Middle frontal gyrus (tissue), 1 donor: ENCODE results near the gene KATNB1.
"Not testable (repeated sequence)": the region's sequence is repeated elsewhere in the genome, so short reads cannot be mapped to it uniquely, and the experiment has no call there.

Experiments
- DNase-seq: peaks from one replicate; pipeline ENCODE4 v3.0.0-alpha.2; 2015; ENCODE audit warnings: low spot score; ENCODE audit errors: extremely low spot score

The KATNB1 gene

DNA sequence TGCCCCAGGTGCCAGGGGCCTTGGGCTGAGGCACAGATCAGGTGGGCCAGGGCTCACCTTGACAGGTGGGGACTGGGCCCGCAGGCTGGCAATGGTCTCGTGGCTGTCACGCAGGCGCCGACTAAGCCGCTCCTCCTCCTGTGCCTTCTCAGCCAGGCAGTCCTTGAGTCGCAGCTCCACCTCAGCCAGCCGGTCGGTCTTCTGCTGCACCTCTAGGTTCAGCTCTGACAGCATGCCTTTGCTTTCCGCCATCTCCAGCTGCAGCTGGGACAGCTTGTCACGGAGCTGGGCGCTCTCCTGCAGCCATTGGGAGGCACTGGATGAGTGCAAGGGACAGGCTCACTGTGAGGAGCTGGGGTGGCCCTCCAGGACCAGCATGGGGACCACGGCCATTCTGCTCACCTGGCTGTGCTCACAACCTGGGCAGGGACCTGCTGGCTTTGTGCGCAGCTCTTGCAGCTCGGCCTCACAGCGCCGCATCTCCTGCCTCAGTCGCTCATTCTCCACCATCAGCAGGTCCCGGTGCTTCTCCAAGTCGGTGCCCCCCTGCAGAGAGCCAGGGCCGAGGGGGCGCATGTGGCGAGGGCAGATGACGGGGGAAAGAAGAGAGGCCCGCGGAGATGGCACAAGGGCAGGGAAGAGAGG lies 35.7 kb downstream of the KATNB1 start:
- DNase-seq = no peak

DNA sequence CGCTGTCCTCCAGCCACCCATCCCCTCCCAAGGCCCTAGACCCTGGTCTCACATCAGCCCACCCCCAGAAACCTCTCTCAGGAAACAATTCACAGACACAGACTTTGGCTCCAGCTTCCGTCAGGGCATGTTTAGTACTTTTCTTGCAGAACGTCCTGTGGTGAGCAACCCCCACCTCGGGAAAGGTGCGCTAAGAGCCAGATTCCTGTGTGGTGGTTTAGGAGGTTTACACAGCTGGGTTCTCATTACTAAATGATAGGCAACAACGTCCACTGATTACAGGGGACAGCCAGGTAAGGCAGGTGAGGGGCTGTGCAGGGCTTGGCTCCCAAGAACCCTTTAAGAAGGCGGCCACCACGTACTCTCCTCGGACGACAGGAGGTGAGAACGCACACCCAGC lies 37.4 kb downstream of the KATNB1 start:
- DNase-seq = no peak

DNA sequence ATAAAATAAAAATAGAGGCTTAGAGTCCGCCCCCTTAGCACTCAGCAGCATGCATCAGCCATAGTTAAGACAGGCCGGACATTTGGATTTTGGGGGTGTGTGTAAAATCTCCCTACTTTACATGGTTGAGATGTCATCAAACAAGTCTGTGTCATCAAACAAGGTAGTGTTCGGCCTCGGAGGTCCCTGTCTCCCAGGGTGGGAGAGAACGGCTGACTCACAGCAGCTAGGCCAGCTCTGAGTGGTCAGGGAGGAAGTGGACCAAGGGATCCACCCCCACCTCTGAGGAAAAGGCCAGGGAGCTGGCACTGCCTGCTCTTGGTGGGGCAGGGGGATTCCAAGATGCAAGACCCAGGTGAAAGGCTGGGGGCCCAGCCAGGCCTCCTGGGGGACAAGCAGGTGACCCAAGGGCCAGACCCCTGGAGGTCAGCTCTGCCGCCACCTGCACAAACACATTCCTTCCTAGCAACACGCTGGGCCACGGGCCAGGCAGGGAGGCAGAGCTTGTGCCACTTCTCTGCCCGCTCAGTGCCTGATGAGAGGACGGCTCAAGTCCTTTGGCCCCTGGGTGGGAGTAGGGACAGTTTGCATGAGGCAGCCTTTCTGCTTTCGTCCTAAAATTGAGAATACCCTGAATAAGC lies 38.2 kb downstream of the KATNB1 start:
- no peak for DNase-seq

DNA sequence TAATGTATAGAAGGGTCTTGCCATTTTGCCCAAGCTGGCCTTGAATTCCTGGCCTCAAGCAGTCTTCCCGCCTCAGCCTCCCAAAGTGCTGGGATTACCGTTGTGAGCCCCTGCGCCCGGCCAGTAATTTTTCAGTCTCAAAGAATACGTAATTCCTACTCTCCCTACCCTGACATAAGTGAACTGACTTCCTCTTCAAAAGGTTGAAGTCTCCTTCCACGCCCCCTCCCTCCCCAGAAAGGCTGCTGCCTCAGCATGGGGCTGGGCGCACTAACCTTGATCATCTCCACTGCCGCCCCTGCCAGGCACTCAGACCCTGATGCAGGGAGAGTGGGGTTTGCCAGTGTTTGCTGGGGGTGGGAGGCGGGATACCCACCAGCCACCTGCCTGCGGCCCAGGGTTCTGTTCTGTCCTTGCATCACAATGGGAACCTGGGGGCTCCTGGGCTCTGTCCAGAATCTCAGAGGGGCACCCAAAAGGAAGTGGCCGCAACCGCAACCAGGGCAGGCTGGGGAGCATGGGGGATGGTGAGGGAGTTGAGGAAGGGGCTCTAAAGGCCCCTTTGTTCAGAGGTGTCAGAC lies 39.2 kb downstream of the KATNB1 start:
- DNase-seq = no peak

DNA sequence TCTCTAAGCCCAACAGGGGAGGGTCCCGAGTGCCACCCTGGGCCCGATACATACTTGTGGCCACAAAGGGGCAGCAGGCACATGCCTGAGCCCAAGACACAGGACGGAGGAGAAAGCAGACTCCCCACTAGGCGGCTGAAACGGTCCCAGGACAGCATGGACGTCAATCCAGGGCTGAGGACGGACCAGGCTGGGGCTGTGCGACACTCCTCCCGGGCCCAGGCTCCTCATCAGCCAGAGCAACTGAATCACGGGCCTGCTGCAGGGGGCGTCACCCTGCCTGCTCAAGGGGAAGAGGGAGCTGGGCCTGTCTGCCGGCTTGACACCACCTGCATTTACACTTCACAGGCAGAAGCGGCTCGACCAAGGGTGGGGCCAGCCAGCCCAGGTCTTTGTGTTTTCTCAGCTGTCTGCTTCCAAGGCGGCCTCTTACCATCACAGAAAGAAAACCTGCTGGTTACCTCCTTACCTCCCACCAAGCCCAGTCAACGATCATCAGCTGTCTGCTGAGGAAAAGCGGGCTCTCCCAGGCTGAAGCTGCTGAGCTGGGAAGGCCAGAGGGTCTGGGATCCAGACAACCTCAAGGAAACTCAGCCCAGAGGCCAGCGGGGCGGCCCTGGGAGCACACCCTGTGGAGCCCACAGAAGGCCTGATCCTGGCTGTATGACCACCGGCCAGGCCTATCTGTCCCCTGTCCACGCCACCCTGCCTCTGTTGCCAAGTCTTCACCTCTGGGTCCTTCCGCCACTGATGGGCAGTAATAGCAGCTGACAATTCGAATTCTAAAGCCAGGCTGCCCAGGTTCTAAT lies 40.3 kb downstream of the KATNB1 start:
- peak; percentile 21 for DNase-seq

DNA sequence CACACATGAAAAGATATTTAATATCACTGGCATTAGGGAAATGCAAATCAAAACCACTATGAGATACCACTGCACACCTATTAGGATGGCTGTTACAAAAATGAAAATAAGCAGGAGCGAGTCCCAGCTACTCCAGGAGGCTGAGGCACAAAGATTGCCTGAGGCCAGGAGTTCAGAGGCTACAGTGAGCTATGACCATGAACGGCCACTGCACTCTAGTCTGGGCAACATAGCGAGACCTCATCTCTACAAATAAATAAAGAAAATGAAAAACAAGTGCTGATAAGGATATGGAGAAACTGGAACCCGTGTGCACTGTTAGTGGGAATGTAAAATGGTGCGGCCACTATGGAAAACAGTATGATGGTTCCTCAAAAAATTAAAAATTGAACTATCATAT lies 43.1 kb downstream of the KATNB1 start:
- DNase-seq = no peak

DNA sequence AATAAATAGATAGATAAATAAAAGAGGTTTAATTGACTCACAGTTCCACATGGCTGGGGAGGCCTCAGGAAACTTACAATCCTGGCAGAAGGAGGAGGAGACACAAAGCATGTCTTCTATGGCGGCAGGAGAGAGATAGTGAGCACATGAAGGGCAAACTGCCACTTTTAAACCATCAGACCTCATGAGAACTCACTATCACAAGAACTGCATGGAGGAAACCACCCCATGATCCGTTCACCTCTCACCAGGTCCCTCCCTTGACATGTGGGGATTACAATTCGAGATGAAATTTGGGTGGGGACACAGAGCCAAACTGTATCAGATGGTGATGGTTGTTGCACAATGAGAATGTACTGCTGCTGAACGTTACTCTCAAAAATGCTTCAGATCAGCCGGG lies 44.3 kb downstream of the KATNB1 start:
- not testable (repeated sequence) for DNase-seq

DNA sequence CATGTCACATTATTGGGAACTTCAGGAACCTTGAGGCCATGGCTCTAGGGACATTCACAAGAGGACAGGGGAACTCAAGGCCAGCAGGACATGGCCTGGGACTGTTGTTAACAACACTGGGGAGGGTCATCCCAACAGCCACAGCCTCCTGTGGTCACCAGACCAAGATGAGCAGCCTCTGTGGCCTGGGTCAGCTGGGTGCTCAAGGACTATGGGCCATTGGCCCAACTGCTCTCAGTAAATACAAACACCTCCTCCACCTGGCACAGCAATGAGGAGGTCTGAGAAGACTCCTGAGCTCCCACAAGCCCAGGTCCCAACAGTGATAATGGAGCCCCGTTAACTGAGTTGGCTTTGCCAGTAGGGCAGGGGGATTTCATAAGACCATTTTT lies 45.8 kb downstream of the KATNB1 start:
- DNase-seq = no peak

DNA sequence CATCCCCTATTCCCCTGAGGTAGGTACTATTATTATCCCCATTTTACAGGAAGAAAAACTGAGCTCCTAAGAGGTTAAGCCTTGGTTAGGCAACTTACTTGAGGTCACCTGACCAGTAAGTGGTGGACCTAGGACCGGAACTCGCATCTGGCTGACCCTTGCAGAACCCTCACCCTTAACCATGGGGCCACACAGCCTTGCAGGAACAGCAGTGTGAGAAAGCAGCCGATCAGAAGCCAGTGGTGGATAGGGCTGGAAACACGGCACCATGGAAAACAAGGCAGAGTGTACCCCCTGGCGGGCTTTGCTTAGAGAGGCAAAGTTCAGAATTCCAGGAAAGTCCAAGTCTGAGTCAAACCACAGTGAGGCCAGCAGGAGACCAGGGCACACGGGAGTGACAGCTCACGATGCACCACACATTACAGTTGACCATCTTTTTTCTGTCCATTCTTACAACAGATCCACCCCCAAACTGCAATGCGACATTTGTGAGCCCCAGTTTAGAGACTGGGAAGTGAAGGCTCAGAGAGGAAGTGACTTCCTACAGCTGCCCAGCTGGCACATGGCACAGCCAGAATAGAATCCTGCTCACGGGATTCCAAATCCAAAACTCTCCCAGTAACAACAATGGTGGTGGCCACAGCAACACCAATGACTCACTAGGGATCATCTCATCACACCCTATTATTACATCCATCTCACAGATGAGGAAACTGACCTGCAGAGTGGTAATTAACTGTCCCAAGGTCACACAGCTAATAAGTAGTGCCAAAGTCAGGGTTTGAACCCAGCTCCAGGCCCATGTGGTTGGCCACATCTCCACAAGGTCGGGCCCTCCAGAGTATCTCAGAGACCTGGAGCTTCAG lies 46.4 kb downstream of the KATNB1 start:
- no peak for DNase-seq

DNA sequence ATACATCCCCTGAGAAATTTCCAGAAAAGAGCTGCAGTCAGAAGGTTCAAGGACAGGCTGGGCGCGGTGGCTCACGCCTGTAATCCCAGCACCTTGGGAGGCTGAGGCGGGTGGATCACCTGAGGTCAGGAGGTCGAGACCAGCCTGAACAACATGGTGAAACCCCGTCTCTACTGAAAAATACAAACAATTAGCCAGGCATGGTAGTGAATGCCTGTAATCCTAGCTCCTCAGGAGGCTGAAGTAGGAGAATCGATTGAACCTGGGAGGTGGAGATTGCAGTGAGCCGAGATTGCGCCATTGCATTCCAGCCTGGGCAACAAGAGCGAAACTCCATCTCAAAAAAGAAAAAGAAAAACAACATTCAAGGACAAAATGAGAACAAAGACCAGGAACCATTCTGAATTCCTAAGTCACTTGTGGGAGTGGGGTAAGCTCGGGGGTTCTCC lies 47.1 kb downstream of the KATNB1 start:
- DNase-seq = not testable (repeated sequence)

DNA sequence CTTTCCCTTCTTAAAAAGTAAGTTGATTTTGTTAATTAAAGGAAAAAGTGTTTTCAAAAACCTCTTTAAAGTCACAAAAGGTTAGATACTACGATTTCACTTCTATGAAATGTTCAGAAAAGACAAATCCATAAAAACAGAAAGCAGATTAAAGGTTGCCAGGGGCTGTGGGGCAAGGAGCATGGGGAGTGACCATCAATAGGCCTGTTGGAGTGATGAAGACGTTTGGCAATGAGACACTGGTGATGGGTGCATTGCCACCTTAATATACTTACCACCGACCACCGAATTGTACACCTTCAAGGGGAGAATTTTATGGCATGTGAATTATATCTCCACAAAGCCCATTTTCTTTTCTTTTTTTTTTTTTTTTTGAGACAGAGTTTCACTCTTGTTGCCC lies 47.5 kb downstream of the KATNB1 start:
- no peak for DNase-seq

DNA sequence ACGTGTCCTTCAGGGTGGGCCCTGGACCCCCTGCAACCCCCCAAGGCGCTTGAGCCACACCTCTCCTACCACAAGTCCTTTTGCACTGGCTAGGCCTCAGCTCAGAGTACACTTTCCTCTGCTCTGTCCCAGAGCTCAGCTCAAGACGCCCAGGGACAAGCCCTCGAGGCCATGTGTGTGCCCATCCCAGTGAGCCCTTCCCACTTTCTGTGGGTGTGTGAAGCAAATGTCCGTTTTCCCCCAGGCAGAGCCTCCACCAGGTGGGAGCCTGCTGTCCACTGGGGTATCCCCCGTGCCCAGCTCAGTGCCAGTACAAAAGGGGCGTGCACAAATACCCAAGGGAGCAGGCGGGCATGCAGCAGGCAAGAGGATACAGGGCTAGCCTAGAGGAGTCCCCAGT lies 48.3 kb downstream of the KATNB1 start:
- DNase-seq = no peak

DNA sequence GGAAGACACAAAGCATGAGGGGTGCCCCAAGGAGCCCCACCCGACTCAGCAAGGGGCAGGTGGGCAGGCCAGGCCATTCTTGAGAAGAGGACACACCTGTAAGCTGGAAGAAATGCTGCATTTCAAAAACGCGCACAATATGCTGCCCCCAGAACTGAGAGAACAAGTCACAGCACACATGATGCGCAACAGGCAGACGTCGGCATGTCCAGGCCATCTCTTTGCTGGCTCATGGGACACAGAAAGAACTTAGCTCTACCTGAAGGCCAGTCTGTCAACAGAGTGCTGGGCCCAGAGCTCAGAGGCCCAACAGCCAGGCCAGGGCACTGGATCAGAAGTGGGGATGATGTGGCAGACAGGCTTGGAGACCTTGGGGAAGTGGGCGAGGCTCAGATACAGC lies 48.8 kb downstream of the KATNB1 start:
- DNase-seq = no peak

DNA sequence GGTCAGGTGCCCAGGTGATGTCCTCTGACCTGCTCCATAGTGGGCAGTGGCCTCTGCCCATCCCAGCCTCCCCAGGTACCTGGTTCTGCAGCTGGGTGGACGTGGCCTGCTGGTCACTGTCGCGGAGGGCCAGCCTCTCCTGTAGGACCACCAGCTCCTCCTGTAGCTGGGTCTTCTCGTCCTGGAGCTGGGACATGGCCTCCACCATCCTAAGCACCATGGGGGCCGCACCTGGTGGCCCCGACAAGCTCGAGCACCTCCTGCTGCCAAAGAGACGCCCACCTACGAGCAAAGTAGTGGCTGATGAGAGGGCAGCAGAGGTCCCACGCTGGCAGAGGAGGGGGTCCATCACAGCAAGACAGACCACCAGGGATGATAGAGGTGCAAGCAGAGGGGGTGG lies 49.8 kb downstream of the KATNB1 start:
- DNase-seq = no peak

DNA sequence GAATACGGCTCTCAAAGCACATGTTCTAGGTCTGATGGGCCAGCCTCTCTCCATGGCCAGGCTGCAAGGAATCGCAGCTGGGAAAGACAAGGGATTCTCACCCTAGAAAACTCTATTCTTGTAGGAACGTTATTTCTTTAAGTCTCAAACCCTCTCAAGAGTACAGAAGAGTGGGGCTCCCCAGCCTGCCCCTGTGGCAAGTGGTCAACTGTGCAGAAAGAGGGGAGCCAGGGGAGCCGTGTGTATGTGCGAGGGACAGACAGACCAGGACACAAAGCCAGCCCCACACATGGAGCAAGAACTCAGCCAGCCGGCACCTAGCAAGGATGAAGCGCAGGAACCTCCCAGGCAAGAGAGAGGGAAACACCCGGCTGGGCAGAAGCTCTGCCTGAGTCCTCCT lies 50.4 kb downstream of the KATNB1 start:
- no peak for DNase-seq

DNA sequence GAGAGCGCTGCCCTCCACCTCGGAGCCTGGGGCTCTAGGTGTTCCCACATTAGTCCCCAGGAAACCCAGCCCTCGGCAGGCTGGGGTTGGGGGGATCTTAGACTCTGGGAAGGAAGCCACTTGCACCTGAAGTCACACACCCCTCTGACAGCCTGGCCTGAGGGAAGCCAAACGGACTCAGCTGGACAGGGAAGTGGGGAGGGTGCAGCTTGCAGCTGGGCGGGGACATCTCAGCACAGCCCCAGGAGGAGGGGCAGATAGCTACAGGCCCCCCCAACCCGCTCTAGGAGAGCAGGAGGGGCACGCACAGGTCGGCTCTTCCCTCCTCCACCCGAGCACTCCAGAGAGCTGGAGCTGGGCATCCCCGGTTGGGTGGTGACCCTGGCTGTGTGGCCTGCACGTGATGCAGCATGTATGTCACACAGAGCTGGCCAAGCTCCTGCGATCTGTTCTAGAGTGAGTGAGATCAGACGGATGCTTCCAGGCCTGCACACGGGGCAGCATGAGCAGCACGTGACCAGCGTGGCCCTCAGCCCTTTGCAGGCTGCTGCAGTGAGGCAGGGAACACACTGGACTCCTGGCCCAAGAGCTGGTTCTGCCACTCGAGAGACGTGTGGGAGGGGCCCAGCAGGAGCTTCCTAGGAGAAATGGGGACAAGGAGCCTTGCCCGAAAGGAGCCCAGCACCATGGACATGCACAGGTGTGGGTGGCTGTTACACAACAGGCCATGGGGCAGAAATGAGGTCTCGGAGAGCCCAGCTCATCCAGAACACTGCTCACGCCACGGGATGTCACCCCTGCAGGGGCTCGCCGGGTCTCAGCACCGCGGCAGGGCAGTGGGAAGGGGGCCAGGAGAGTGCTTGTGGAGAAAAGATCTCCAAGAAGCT lies 51.3 kb downstream of the KATNB1 start:
- peak; percentile 37 for DNase-seq

DNA sequence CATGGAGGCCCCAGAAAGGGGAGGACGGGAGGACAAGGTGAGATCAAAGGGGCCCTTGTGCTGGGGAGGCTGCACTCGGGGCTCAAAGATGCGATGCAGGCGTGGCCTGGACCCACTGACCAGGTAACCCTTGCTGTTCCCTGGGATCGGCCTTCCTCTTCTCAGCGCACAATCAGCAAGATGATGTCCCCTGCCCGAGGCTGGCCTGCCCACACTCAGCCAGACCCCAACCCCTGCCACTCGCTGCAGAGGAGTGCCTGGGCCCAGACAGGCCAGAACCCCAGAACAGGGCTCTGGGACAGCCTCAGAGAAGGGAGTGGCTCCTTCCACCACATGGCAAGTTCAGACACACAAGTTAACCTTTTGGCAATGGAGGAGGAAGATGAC lies 51.9 kb downstream of the KATNB1 start:
- DNase-seq = no peak

DNA sequence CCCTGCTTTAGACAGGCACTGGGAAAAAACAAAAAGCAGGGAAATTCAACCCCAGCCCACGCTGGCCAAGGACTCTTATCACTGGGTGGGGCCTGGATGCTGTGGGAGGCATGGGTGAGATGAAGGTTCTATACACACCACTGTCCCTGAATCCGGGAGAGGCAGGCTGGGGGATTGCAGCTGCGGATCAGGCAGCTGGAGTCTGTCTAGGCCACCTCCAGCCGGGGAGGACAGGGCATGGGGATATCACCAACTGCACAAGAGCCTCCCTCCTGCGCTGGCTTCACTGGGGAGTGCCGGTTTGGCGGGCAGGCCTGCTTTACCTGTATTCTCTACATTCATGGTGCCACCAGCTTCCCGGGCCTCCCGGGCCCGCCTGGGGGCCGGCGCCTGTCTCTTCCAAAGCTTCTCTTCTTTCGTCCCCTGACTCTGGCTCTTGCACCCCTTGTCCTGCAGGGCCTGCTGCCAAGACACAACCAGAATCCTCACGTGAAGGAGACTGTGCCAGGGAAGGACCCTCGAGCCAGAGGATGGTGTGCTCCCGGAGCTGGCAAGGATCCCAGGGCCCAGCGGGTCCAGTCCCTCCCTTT lies 52.8 kb downstream of the KATNB1 start:
- DNase-seq = no peak

DNA sequence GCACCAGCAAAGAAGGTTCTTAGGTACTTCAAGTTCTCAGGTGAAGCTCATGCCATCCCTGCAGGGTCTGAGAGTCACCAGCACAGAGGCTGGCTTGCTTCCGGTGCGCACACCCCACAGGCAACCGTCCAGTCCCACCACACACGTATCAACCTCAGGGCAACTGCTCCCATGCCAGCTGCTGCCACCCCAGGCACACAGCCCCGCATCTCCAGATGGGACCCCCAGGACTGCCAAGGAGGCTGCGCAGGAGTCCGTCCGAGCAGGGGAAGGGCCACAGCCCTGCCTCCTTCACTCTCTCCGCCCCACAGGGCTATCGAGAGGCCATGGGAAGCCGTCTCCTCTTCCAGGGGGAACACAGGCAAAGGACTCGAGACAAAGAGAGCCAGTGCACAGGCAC lies 53.4 kb downstream of the KATNB1 start:
- no peak for DNase-seq
